Skeletal muscle cell (primary cell): ENCODE data around the gene HOXC13.
A peak's percentile ranks its signal among the peaks of the same experiment; 100 is the strongest.

Experiments
- DNase-seq: peaks from one replicate; pipeline ENCODE4 v3.0.0-alpha.2; 2010; ENCODE audit warnings: low read depth
- H3K4me3 ChIP-seq: 2 replicates; pipeline ENCODE4 v1.5.1; 2011; ENCODE audit warnings: low read depth, mild to moderate bottlenecking, control low read depth, low read length, moderate library complexity

HOXC13 gene

GRCh38 chr12:53952871-53953734 is 14.5 kb downstream of the HOXC13 start:
- H3K4me3 ChIP-seq: no peak overlapping the region
- DNase-seq: no peak

- no peak overlapping the region for H3K4me3 ChIP-seq
- DNase-seq: no peak
These were observed 15.4 kb downstream of the HOXC13 start for GRCh38 chr12:53953831-53954693.

- H3K4me3 ChIP-seq: peak within 1 kb of the TSS; percentile 32
- no peak for DNase-seq
These were observed 16.0 kb downstream of the HOXC13 start, which contains the start of gene HOXC12 for GRCh38 chr12:53954694-53955035. Gene HOXC12, plus strand, starts transcription at chr12:53954903. Its CDS starts 27 bp downstream, at chr12:53954930.

GRCh38 chr12:53955036-53955775 is 16.6 kb downstream of the HOXC13 start:
- peak overlapping the region; percentile 32 for H3K4me3 ChIP-seq

GRCh38 chr12:53955776-53956250 is 17.2 kb downstream of the HOXC13 start:
- no peak for DNase-seq

More at GRCh38 chr12:53955036-53955775, 16.6 kb downstream of the HOXC13 start:
- no peak for DNase-seq

GRCh38 chr12:53956251-53956887 is 17.7 kb downstream of the HOXC13 start:
- no peak for DNase-seq
- H3K4me3 ChIP-seq: no peak overlapping the region

More at GRCh38 chr12:53955776-53956250, 17.2 kb downstream of the HOXC13 start:
- H3K4me3 ChIP-seq: no peak overlapping the region

- no peak for DNase-seq
- no peak overlapping the region for H3K4me3 ChIP-seq
These were observed 18.4 kb downstream of the HOXC13 start for GRCh38 chr12:53956914-53957536.

- no peak overlapping the region for H3K4me3 ChIP-seq
- no peak for DNase-seq
These were observed 19.5 kb downstream of the HOXC13 start for GRCh38 chr12:53958128-53958527.

GRCh38 chr12:53959314-53959713 is 20.7 kb downstream of the HOXC13 start:
- DNase-seq: no peak
- no peak overlapping the region for H3K4me3 ChIP-seq

- no peak for DNase-seq
- H3K4me3 ChIP-seq: peak overlapping the region; percentile 28
These were observed 21.8 kb downstream of the HOXC13 start for GRCh38 chr12:53960187-53961024.

GRCh38 chr12:53961025-53961761 is 22.6 kb downstream of the HOXC13 start:
- peak overlapping the region; percentile 28 for H3K4me3 ChIP-seq

GRCh38 chr12:53963005-53963404 is 24.4 kb downstream of the HOXC13 start:
- DNase-seq: no peak
- H3K4me3 ChIP-seq: peak overlapping the region; percentile 74

More at GRCh38 chr12:53961025-53961761, 22.6 kb downstream of the HOXC13 start:
- DNase-seq: no peak

GRCh38 chr12:53963434-53964314 is 25.0 kb downstream of the HOXC13 start:
- H3K4me3 ChIP-seq: peak overlapping the region; percentile 74
- DNase-seq: no peak

GRCh38 chr12:53964315-53964713 is 25.7 kb downstream of the HOXC13 start:
- DNase-seq: no peak
- H3K4me3 ChIP-seq: peak overlapping the region; percentile 74

GRCh38 chr12:53965281-53966084 is 26.9 kb downstream of the HOXC13 start:
- peak; percentile 66 for DNase-seq
- H3K4me3 ChIP-seq: peak overlapping the region; percentile 74
